Activated CD4-positive, alpha-beta T cell treated with anti-CD3 and anti-CD28 coated beads, Interleukin-2, amount 10 ng/mL, durations not matched to agents 24 days and 14 days (primary cell): ENCODE results near the gene WNT3A. TPM values are rescaled to one million over a fixed set of nuclear protein-coding genes. Genes with fewer than 3 reads are reported as not detected.

Source experiments
- DNase-seq: peaks from one replicate; pipeline ENCODE4 v3.0.0; 2022
- H3K27ac Mint-ChIP-seq: one replicate; pipeline ENCODE4 v1.8.0; 2022; ENCODE audit warnings: mild to moderate bottlenecking, mixed read lengths
- H3K27me3 Mint-ChIP-seq: one replicate; pipeline ENCODE4 v1.8.0; 2022; ENCODE audit warnings: mixed read lengths
- H3K36me3 Mint-ChIP-seq: one replicate; pipeline ENCODE4 v1.8.0; 2022; ENCODE audit warnings: low read depth, mild to moderate bottlenecking, mixed read lengths
- H3K4me1 Mint-ChIP-seq: one replicate; pipeline ENCODE4 v1.8.0; 2021; ENCODE audit warnings: mixed read lengths
- H3K4me3 Mint-ChIP-seq: one replicate; pipeline ENCODE4 v1.8.0; 2022; ENCODE audit warnings: mild to moderate bottlenecking, moderate library complexity, mixed read lengths
- H3K9me3 Mint-ChIP-seq: one replicate; pipeline ENCODE4 v1.8.0; 2021; ENCODE audit warnings: mixed read lengths
- intact Hi-C: fragments of 100-400 bp; cut with micrococcal nuclease; formaldehyde crosslinking; loops from one replicate; pipeline ENCODE4 v1.15.1; 2023
- total RNA-seq: library from RNA; stranded (reverse); gene quantifications from 2 replicates; pipeline ENCODE4 v1.2.3, GENCODE V29; 2022

Gene WNT3A
- total RNA-seq, 1 donor from 2014 or later: not detected

- DNase-seq: no peak
- intact Hi-C loops: loop anchor here (5.0 to 10.0 kb wide), 2 partner anchors 301 to 341 kb away; partner anchors contain the start of gene TRIM11
- Mint-ChIP-seq H3K36me3 (peaks cover 24% of the 10 kb centered on the region), H3K4me1 (peaks cover 37% of the 10 kb centered on the region), H3K9me3 (no peaks in the 10 kb centered on the region), H3K27ac (no peak overlapping the region), H3K27me3 (peaks cover 4% of the 10 kb centered on the region), H3K4me3 (peak overlapping the region; percentile 14)
Measured at GRCh38 chr1:228105996-228106799, 99.4 kb downstream of the WNT3A start.

GRCh38 chr1:228106800-228107054 is 99.9 kb downstream of the WNT3A start:
- peaks cover 20% of the 10 kb centered on the region for H3K36me3 Mint-ChIP-seq
- peaks cover 4% of the 10 kb centered on the region for H3K27me3 Mint-ChIP-seq
- peaks cover 33% of the 10 kb centered on the region for H3K4me1 Mint-ChIP-seq
- no peaks in the 10 kb centered on the region for H3K9me3 Mint-ChIP-seq
- intact Hi-C loops: loop anchor here (5.0 to 10.0 kb wide), 2 partner anchors 301 to 342 kb away; partner anchors contain the start of gene TRIM11
- H3K27ac Mint-ChIP-seq: no peak overlapping the region
- no peak overlapping the region for H3K4me3 Mint-ChIP-seq
- DNase-seq: no peak

GRCh38 chr1:228107636-228108035 is 100.8 kb downstream of the WNT3A start:
- Mint-ChIP-seq H3K4me3 (peak overlapping the region; percentile 95), H3K27ac (no peak overlapping the region), H3K27me3 (peaks cover 4% of the 10 kb centered on the region), H3K4me1 (peaks cover 33% of the 10 kb centered on the region), H3K36me3 (peaks cover 20% of the 10 kb centered on the region), H3K9me3 (no peaks in the 10 kb centered on the region)
- DNase-seq: no peak
- intact Hi-C loops: loop anchor here (5.0 to 10.0 kb wide), 2 partner anchors 300 to 343 kb away; partner anchors contain the start of gene TRIM11

- DNase-seq: no peak
- H3K4me3 Mint-ChIP-seq: peak overlapping the region; percentile 95
- H3K27me3 Mint-ChIP-seq: peaks cover 4% of the 10 kb centered on the region
- H3K27ac Mint-ChIP-seq: peak overlapping the region; percentile 88
- H3K4me1 Mint-ChIP-seq: peaks cover 33% of the 10 kb centered on the region
- peaks cover 19% of the 10 kb centered on the region for H3K36me3 Mint-ChIP-seq
- intact Hi-C loops: loop anchor here (5.0 to 10.0 kb wide), 2 partner anchors 299 to 343 kb away; partner anchors contain the start of gene TRIM11
- H3K9me3 Mint-ChIP-seq: no peaks in the 10 kb centered on the region
Measured at GRCh38 chr1:228108055-228108690, 101.4 kb downstream of the WNT3A start.

- Mint-ChIP-seq H3K9me3 (no peaks in the 10 kb centered on the region), H3K4me1 (peaks cover 28% of the 10 kb centered on the region)
- intact Hi-C loops: loop anchor here (1.0 to 10.0 kb wide), 6 partner anchors 26 to 344 kb away; partner anchors contain the start of genes ARF1, GUK1 and TRIM11
Measured at GRCh38 chr1:228108742-228109072, 101.9 kb downstream of the WNT3A start.

GRCh38 chr1:228109073-228109961 is 102.5 kb downstream of the WNT3A start, which contains the start of gene MRPL55:
TSS of gene MRPL55 (minus strand) at chr1:228109299. CDS start at chr1:228108260, 1,039 bp downstream.
- H3K9me3 Mint-ChIP-seq: no peaks in the 10 kb centered on the region
- peak within 1 kb of the TSS; percentile 88 for H3K27ac Mint-ChIP-seq
- peak; percentile 100 for DNase-seq
- H3K4me1 Mint-ChIP-seq: peaks cover 23% of the 10 kb centered on the region
- intact Hi-C loops: loop anchor here (1.0 to 10.0 kb wide), 6 partner anchors 27 to 345 kb away; partner anchors contain the start of genes ARF1, GUK1 and TRIM11
- H3K27me3 Mint-ChIP-seq: peaks cover 2% of the 10 kb centered on the region
- H3K4me3 Mint-ChIP-seq: peak within 1 kb of the TSS; percentile 95
- H3K36me3 Mint-ChIP-seq: peaks cover 18% of the 10 kb centered on the region

More at GRCh38 chr1:228108742-228109072, 101.9 kb downstream of the WNT3A start:
- Mint-ChIP-seq H3K27ac (peak overlapping the region; percentile 88), H3K36me3 (peaks cover 18% of the 10 kb centered on the region), H3K27me3 (peaks cover 2% of the 10 kb centered on the region), H3K4me3 (peak overlapping the region; percentile 95)
- DNase-seq: no peak

- H3K27ac Mint-ChIP-seq: peak overlapping the region; percentile 88
- H3K27me3 Mint-ChIP-seq: peaks cover 2% of the 10 kb centered on the region
- H3K4me3 Mint-ChIP-seq: peak overlapping the region; percentile 95
- intact Hi-C loops: loop anchor here (1.0 to 10.0 kb wide), 7 partner anchors 28 to 345 kb away; partner anchors contain the start of genes ARF1, GUK1 and TRIM11
- no peaks in the 10 kb centered on the region for H3K9me3 Mint-ChIP-seq
- peaks cover 20% of the 10 kb centered on the region for H3K4me1 Mint-ChIP-seq
- no peak for DNase-seq
- peaks cover 16% of the 10 kb centered on the region for H3K36me3 Mint-ChIP-seq
Measured at GRCh38 chr1:228109962-228110488, 103.2 kb downstream of the WNT3A start.

GRCh38 chr1:228110556-228110955 is 103.8 kb downstream of the WNT3A start:
- peaks cover 15% of the 10 kb centered on the region for H3K36me3 Mint-ChIP-seq
- intact Hi-C loops: loop anchor here (2.0 kb wide), 1 partner anchor 166 kb away; no protein-coding TSS in a partner anchor
- DNase-seq: no peak
- H3K27ac Mint-ChIP-seq: no peak overlapping the region
- H3K4me1 Mint-ChIP-seq: peaks cover 20% of the 10 kb centered on the region
- peaks cover 2% of the 10 kb centered on the region for H3K27me3 Mint-ChIP-seq
- H3K9me3 Mint-ChIP-seq: no peaks in the 10 kb centered on the region
- no peak overlapping the region for H3K4me3 Mint-ChIP-seq

Other genes with a start within 250 kb of the WNT3A start
- gene PRSS38, start 191.3 kb upstream of the WNT3A start, total RNA-seq: not detected in 2 replicates
- not detected in 2 replicates for gene WNT9A, start 59.1 kb upstream of the WNT3A start, total RNA-seq
- 388 and 395 TPM in 2 replicates for gene ARF1, start 75.7 kb downstream of the WNT3A start, total RNA-seq
- 27.5 and 33.0 TPM in 2 replicates for gene C1orf35, start 96.3 kb downstream of the WNT3A start, total RNA-seq
- gene MRPL55, start 102.3 kb downstream of the WNT3A start, total RNA-seq: 55.2 and 62.2 TPM in 2 replicates
- 211 and 222 TPM in 2 replicates for gene GUK1, start 133.3 kb downstream of the WNT3A start, total RNA-seq
- 0.69 and 0.96 TPM in 2 replicates for gene GJC2, start 142.9 kb downstream of the WNT3A start, total RNA-seq
- 10.8 and 11.4 TPM in 2 replicates for gene IBA57, start 158.8 kb downstream of the WNT3A start, total RNA-seq
- gene OBSCN, start 201.0 kb downstream of the WNT3A start, total RNA-seq: 21.4 and 22.3 TPM in 2 replicates